Activated CD8-positive, alpha-beta T cell treated with anti-CD3 and anti-CD28 coated beads, Interleukin-2, amount 10 ng/mL, durations not matched to agents 7 days and 5 days (primary cell): ENCODE data around the gene MAGOH. TPM values are rescaled to one million over a fixed set of nuclear protein-coding genes. Genes with fewer than 3 reads are reported as not detected.
"Not testable (repeated sequence)": the region's sequence is repeated elsewhere in the genome, so short reads cannot be mapped to it uniquely, and the experiment has no call there.

Source experiments
- ATAC-seq: fragments of 150-1000 bp; cut with Tn5 transposase; one replicate; pipeline ENCODE4 v1.10.0; 2021; ENCODE audit warnings: moderate library complexity
- CTCF ChIA-PET: fragments of 350-600 bp; sonication (Branson Sonifier 250); formaldehyde crosslinking; loops from one replicate; lab custom pipeline; 2021; ENCODE audit warnings: antibody characterized with exemption; lab: Charles Lee
- POLR2A ChIA-PET: fragments of 350-600 bp; sonication (Branson Sonifier 250); formaldehyde crosslinking; loops from one replicate; lab custom pipeline; 2021; ENCODE audit warnings: antibody characterized with exemption; lab: Charles Lee
- DNase-seq: peaks from one replicate; pipeline ENCODE4 v3.0.0-alpha.2; 2020
- H3K27ac Mint-ChIP-seq: one replicate; pipeline ENCODE4 v1.8.0; 2021; ENCODE audit warnings: mild to moderate bottlenecking, mixed read lengths
- H3K27me3 Mint-ChIP-seq: one replicate; pipeline ENCODE4 v1.8.0; 2021; ENCODE audit warnings: low read depth, mixed read lengths
- H3K36me3 Mint-ChIP-seq: one replicate; pipeline ENCODE4 v1.8.0; 2021; ENCODE audit warnings: low read depth, mixed read lengths
- H3K4me1 Mint-ChIP-seq: one replicate; pipeline ENCODE4 v1.8.0; 2021; ENCODE audit warnings: low read depth, mixed read lengths
- H3K4me3 Mint-ChIP-seq: one replicate; pipeline ENCODE4 v1.8.0; 2021; ENCODE audit warnings: mild to moderate bottlenecking, mixed read lengths
- H3K9me3 Mint-ChIP-seq: one replicate; pipeline ENCODE4 v1.8.0; 2022; ENCODE audit warnings: mixed read lengths; ENCODE audit not compliant: insufficient read depth
- total RNA-seq, 2 experiments: library from RNA; stranded (reverse); gene quantifications; one replicate each; pipeline ENCODE4 v1.2.3, GENCODE V29; 2021

Gene MAGOH
- total RNA-seq, 2 experiments from 2014 or later = 83.1 to 85.2 TPM

GRCh38 chr1:53218201-53218600 lies 20.1 kb downstream of the MAGOH start:
- no peak overlapping the region for H3K4me3 Mint-ChIP-seq
- ATAC-seq (no peak), DNase-seq (no peak)
- CTCF ChIA-PET = interaction anchor here (1.3 kb wide), 1 partner anchor 32 kb away, joined by 3 read pairs; no protein-coding TSS in a partner anchor
- H3K27ac Mint-ChIP-seq = no peak overlapping the region
- POLR2A ChIA-PET = no interaction called here
- H3K36me3 Mint-ChIP-seq = peaks cover 32% of the 10 kb centered on the region
- H3K9me3 Mint-ChIP-seq = no peaks in the 10 kb centered on the region
- peaks cover 31% of the 10 kb centered on the region for H3K4me1 Mint-ChIP-seq
- H3K27me3 Mint-ChIP-seq = no peaks in the 10 kb centered on the region

GRCh38 chr1:53214376-53214940 lies 23.9 kb downstream of the MAGOH start:
- POLR2A ChIA-PET = interaction anchor here (0.6 kb wide), 1 partner anchor 22 kb away, joined by 4 read pairs; no protein-coding TSS in a partner anchor
- ATAC-seq = no peak
- Mint-ChIP-seq H3K27me3 (no peaks in the 10 kb centered on the region), H3K27ac (no peak overlapping the region), H3K36me3 (peaks cover 54% of the 10 kb centered on the region), H3K9me3 (no peaks in the 10 kb centered on the region), H3K4me3 (no peak overlapping the region), H3K4me1 (peaks cover 19% of the 10 kb centered on the region)
- CTCF ChIA-PET = no interaction called here
- no peak for DNase-seq

- CTCF ChIA-PET = interaction anchor here (1.5 kb wide), 1 partner anchor 12 kb away, joined by 3 read pairs; no protein-coding TSS in a partner anchor
- Mint-ChIP-seq H3K4me1 (no peaks in the 10 kb centered on the region), H3K27me3 (no peaks in the 10 kb centered on the region), H3K9me3 (peaks cover 4% of the 10 kb centered on the region), H3K36me3 (peaks cover 64% of the 10 kb centered on the region), H3K27ac (no peak overlapping the region), H3K4me3 (no peak overlapping the region)
- POLR2A ChIA-PET = interaction anchor here (0.6 to 1.1 kb wide), 2 partner anchors 9 to 108 kb away, joined by 3 to 5 read pairs; no protein-coding TSS in a partner anchor
- DNase-seq (no peak), ATAC-seq (no peak)
Measured at GRCh38 chr1:53210954-53211353, 27.4 kb downstream of the MAGOH start.

- ChIA-PET CTCF (no interaction called here), POLR2A (interaction anchor here (0.6 to 1.1 kb wide), 2 partner anchors 9 to 108 kb away, joined by 3 to 5 read pairs; no protein-coding TSS in a partner anchor)
- ATAC-seq = no peak
- Mint-ChIP-seq H3K4me3 (no peak overlapping the region), H3K9me3 (peaks cover 4% of the 10 kb centered on the region), H3K27ac (no peak overlapping the region), H3K4me1 (no peaks in the 10 kb centered on the region), H3K36me3 (peaks cover 69% of the 10 kb centered on the region), H3K27me3 (no peaks in the 10 kb centered on the region)
- no peak for DNase-seq
Measured at GRCh38 chr1:53210352-53210751, 28.0 kb downstream of the MAGOH start.

GRCh38 chr1:53207726-53208125 lies 30.6 kb downstream of the MAGOH start:
- DNase-seq (no peak), ATAC-seq (no peak)
- ChIA-PET POLR2A (no interaction called here), CTCF (no interaction called here)
- H3K36me3 Mint-ChIP-seq = peaks cover 77% of the 10 kb centered on the region
- no peaks in the 10 kb centered on the region for H3K27me3 Mint-ChIP-seq
- H3K4me1 Mint-ChIP-seq = no peaks in the 10 kb centered on the region
- H3K4me3 Mint-ChIP-seq = no peak overlapping the region
- H3K27ac Mint-ChIP-seq = no peak overlapping the region
- H3K9me3 Mint-ChIP-seq = peaks cover 4% of the 10 kb centered on the region

- no peak for ATAC-seq
- no peak overlapping the region for H3K27ac Mint-ChIP-seq
- no peak for DNase-seq
- no peaks in the 10 kb centered on the region for H3K4me1 Mint-ChIP-seq
- no peaks in the 10 kb centered on the region for H3K27me3 Mint-ChIP-seq
- H3K4me3 Mint-ChIP-seq = no peak overlapping the region
- CTCF ChIA-PET = no interaction called here
- H3K36me3 Mint-ChIP-seq = peaks cover 80% of the 10 kb centered on the region
- H3K9me3 Mint-ChIP-seq = peaks cover 4% of the 10 kb centered on the region
- POLR2A ChIA-PET = no interaction called here
Measured at GRCh38 chr1:53206735-53207379, 31.5 kb downstream of the MAGOH start.

GRCh38 chr1:53206083-53206685 lies 32.1 kb downstream of the MAGOH start:
- DNase-seq, H3K4me1 Mint-ChIP-seq, H3K9me3 Mint-ChIP-seq, H3K27ac Mint-ChIP-seq, ATAC-seq, CTCF ChIA-PET, POLR2A ChIA-PET, H3K27me3 Mint-ChIP-seq, H3K4me3 Mint-ChIP-seq: not testable (repeated sequence)
- peaks cover 83% of the 10 kb centered on the region for H3K36me3 Mint-ChIP-seq

GRCh38 chr1:53205496-53205895 lies 32.8 kb downstream of the MAGOH start:
- H3K27ac Mint-ChIP-seq, ATAC-seq, H3K4me1 Mint-ChIP-seq, H3K27me3 Mint-ChIP-seq, H3K9me3 Mint-ChIP-seq, DNase-seq, H3K4me3 Mint-ChIP-seq, CTCF ChIA-PET, POLR2A ChIA-PET: not testable (repeated sequence)
- H3K36me3 Mint-ChIP-seq = peaks cover 83% of the 10 kb centered on the region

- no peak overlapping the region for H3K27ac Mint-ChIP-seq
- ATAC-seq (no peak), DNase-seq (no peak)
- H3K4me1 Mint-ChIP-seq = peaks cover 3% of the 10 kb centered on the region
- H3K36me3 Mint-ChIP-seq = peaks cover 70% of the 10 kb centered on the region
- no peaks in the 10 kb centered on the region for H3K27me3 Mint-ChIP-seq
- H3K9me3 Mint-ChIP-seq = peaks cover 4% of the 10 kb centered on the region
- POLR2A ChIA-PET = no interaction called here
- CTCF ChIA-PET = interaction anchor here (1.4 kb wide), 1 partner anchor 18 kb away, joined by 4 read pairs; the partner anchor contains the start of gene CZIB
- H3K4me3 Mint-ChIP-seq = no peak overlapping the region
Measured at GRCh38 chr1:53203466-53203865, 34.9 kb downstream of the MAGOH start.

GRCh38 chr1:53198241-53198651 lies 40.1 kb downstream of the MAGOH start:
- Mint-ChIP-seq H3K4me3 (peak overlapping the region; percentile 85), H3K9me3 (no peaks in the 10 kb centered on the region), H3K36me3 (peaks cover 35% of the 10 kb centered on the region), H3K27ac (peak overlapping the region; percentile 97), H3K4me1 (peaks cover 27% of the 10 kb centered on the region), H3K27me3 (no peaks in the 10 kb centered on the region)
- ChIA-PET CTCF (interaction anchor here (1.0 to 2.0 kb wide), 4 partner anchors 12 to 80 kb away, joined by 3 to 8 read pairs (median 4); no protein-coding TSS in a partner anchor), POLR2A (no interaction called here)
- ATAC-seq = no peak
- DNase-seq = no peak

GRCh38 chr1:53197291-53198200 lies 40.8 kb downstream of the MAGOH start:
- Mint-ChIP-seq H3K27ac (peak overlapping the region; percentile 97), H3K4me1 (peaks cover 27% of the 10 kb centered on the region), H3K9me3 (no peaks in the 10 kb centered on the region), H3K36me3 (peaks cover 28% of the 10 kb centered on the region), H3K4me3 (peak overlapping the region; percentile 85), H3K27me3 (no peaks in the 10 kb centered on the region)
- DNase-seq (no peak), ATAC-seq (no peak)
- ChIA-PET POLR2A (interaction anchor here (0.6 kb wide), 1 partner anchor 464 kb away, joined by 3 read pairs; no protein-coding TSS in a partner anchor), CTCF (interaction anchor here (1.0 to 4.0 kb wide), 4 partner anchors 12 to 81 kb away, joined by 3 to 34 read pairs (median 6); no protein-coding TSS in a partner anchor)
